ENCODE measurements around the gene RNF166. TPM values are rescaled to one million over a fixed set of nuclear protein-coding genes. Genes with fewer than 3 reads are reported as not detected.

Gene RNF166, protein sequence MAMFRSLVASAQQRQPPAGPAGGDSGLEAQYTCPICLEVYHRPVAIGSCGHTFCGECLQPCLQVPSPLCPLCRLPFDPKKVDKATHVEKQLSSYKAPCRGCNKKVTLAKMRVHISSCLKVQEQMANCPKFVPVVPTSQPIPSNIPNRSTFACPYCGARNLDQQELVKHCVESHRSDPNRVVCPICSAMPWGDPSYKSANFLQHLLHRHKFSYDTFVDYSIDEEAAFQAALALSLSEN
- total RNA-seq: 10 to 100 TPM; 11.6 to 30.3 TPM

DNA sequence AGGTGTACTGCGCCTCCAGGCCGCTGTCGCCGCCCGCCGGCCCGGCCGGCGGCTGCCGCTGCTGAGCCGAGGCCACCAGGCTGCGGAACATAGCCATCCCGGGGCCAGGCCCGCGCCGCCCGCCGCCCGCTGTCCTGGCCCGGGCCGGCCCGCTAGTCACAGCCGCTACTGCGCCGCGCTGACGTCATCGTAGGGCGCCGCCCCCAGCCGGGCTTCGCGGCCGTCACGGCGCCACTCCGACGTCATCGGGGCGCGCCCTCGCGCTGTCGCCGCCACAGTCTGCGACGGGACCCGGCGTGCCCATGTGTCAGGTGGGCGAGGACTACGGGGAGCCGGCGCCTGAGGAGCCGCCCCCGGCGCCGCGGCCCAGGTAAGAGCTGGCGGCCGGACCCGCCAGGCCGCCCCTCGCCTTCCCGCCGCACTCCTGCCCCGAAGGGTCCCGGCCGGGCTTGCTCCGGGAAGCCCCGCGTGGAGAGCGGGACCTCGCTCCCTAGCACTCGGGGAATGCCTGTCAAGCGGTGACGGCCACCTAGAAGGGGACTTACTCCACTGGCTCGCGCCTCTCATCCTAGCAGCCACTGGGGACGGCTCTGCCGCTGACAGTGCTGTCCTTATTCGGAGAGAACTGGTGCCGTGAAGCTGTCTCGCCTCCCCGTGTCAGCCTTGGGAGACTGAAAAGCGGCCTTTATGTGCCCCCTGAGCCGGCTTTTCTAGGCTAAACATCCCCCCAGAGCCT, at the start of gene RNF166, which contains the start of gene CTU2:
Gene RNF166 (minus strand): TSS at position 180 of the 736 bp plus-strand sequence. CDS start 83 bp downstream, at position 97.
Gene CTU2 (plus strand): TSS at position 275 of the 736 bp plus-strand sequence. CDS start 28 bp downstream, at position 303.
- Histone ChIP-seq H3K27ac (peak within 1 kb of the TSS; percentile 71 to 77), H3K9me3 (no peaks in the 10 kb centered on the region), H3K27me3 (replicated peaks; ENCODE audit: insufficient read depth) (no peaks in the 10 kb centered on the region), H3K4me1 (replicated peaks) (peaks cover 2% of the 10 kb centered on the region), H3K4me3 (peak within 1 kb of the TSS; percentile 84 to 88), H3K36me3 (no peaks in the 10 kb centered on the region)
- TF ChIP-seq, protein P1, sequence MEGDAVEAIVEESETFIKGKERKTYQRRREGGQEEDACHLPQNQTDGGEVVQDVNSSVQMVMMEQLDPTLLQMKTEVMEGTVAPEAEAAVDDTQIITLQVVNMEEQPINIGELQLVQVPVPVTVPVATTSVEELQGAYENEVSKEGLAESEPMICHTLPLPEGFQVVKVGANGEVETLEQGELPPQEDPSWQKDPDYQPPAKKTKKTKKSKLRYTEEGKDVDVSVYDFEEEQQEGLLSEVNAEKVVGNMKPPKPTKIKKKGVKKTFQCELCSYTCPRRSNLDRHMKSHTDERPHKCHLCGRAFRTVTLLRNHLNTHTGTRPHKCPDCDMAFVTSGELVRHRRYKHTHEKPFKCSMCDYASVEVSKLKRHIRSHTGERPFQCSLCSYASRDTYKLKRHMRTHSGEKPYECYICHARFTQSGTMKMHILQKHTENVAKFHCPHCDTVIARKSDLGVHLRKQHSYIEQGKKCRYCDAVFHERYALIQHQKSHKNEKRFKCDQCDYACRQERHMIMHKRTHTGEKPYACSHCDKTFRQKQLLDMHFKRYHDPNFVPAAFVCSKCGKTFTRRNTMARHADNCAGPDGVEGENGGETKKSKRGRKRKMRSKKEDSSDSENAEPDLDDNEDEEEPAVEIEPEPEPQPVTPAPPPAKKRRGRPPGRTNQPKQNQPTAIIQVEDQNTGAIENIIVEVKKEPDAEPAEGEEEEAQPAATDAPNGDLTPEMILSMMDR (IDR thresholded peaks at IDR 0.05): peak in 2 of 4 experiments; percentile 24 to 39
- TF ChIP-seq POLR2A (IDR thresholded peaks at IDR 0.05): peak; percentile 69
- TF ChIP-seq POLR2AphosphoS5 (IDR thresholded peaks at IDR 0.05): peak; percentile 87
- intact Hi-C loops (cut with DNase I): no loop called here
- under 1% methylated on average over 47 of the region's 86 CpGs for WGBS
- peak; percentile 86 for DNase-seq (ENCODE audit: low spot score)

DNA sequence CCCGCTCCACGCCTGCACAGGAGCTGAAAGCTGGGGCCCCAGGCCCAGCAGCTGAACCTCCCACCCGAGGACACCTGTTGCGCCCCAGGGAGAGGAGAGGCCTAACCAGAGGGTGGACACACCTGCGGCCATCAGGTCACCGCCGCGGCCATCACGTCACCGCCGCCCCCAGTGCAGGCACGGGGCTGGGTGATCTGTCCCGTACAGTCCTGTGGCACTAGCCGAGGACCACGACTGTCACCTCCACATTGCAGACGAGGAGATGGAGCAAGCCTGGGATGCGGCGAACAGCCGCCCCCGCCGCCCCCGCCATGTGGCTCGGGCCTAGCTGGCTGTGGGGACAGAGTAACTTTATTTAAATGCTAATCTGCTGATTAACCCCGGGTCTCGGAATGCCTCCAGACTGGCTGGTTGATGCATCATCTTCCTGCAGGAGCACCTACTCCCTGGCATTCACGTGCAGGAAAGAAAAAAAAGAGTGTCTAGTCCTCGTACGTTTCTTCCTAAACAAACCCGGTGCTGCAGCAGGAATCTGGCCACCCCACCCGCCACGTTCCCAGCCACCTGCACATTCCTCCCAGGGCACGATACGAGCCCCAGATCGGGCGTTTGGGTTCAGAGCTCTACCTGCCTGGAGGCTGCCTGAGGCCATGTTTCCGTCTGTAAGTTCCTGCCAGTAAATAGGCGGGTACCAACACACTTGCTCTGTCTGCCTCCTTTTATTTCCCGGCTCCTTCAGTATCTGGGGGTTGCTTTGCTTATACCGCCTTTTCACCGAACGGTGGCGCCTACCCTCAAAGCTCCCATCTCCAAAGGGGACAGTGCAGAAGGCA, 48.9 kb upstream of the RNF166 start:
- 67% methylated on average over 36 of the region's 42 CpGs for WGBS
- Histone ChIP-seq H3K4me3 (no peak overlapping the region), H3K36me3 (no peaks in the 10 kb centered on the region), H3K9me3 (no peaks in the 10 kb centered on the region), H3K4me1 (replicated peaks) (peaks cover 23% of the 10 kb centered on the region), H3K27me3 (replicated peaks; ENCODE audit: insufficient read depth) (no peaks in the 10 kb centered on the region), H3K27ac (peak overlapping the region in 1 of 2 donors; percentile 36)
- intact Hi-C loops (cut with DNase I): no loop called here
- peak; percentile 42 for DNase-seq (ENCODE audit: low spot score)
- TF ChIP-seq POLR2A (IDR thresholded peaks at IDR 0.05) (no peak), POLR2AphosphoS5 (IDR thresholded peaks at IDR 0.05) (no peak)
- TF ChIP-seq, protein P1 (IDR thresholded peaks at IDR 0.05): peak in 1 of 4 experiments; percentile 41

DNA sequence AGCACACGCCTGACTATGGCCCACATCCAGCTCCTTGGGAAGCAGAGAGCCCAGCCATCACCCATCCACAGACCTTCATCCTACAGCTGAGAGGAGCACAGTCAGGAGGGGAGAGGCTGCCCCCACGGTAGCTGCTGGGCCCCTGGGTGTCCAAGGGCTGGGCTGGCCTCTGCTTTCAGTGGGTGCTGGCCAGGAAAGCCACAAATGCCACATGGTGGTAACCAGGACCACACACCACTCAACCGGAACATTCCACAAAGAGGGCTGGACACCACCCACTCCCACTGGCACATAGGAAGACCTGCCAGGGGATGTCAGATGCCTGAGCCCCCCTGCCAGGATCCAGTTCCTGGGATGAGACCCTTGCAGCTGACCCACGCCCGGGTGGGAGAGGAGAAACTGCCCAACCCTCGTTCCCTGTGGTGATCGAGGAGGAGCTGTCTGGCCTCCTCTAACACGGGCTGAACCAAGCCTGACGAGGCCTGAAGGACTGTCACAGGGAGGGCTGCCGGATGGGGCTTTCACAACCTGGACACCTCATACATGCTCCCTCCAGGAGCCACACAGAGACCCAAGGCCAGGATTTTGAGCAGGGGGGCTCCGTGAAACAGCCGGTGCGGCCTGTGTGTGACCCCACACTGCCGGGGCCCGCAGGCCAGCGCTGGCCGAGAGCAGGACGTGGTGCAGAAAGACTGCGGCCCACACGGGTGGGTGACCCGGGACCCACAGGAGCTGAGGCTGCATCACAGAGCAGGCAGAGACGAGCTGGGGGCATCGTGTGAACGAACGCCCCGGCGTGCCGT, 48.1 kb upstream of the RNF166 start:
- no peak for TF ChIP-seq POLR2A (IDR thresholded peaks at IDR 0.05)
- no peak for TF ChIP-seq POLR2AphosphoS5 (IDR thresholded peaks at IDR 0.05)
- TF ChIP-seq, protein P1 (IDR thresholded peaks at IDR 0.05): no peak
- intact Hi-C loops (cut with DNase I): no loop called here
- H3K36me3 ChIP-seq: no peaks in the 10 kb centered on the region
- DNase-seq (ENCODE audit: low spot score): no peak
- H3K4me3 ChIP-seq: no peak overlapping the region
- H3K4me1 ChIP-seq (replicated peaks): peaks cover 15% of the 10 kb centered on the region
- H3K27me3 ChIP-seq (replicated peaks; ENCODE audit: insufficient read depth): no peaks in the 10 kb centered on the region
- H3K9me3 ChIP-seq: no peaks in the 10 kb centered on the region
- 85% methylated on average over 25 of the region's 28 CpGs for WGBS
- H3K27ac ChIP-seq: no peak overlapping the region

DNA sequence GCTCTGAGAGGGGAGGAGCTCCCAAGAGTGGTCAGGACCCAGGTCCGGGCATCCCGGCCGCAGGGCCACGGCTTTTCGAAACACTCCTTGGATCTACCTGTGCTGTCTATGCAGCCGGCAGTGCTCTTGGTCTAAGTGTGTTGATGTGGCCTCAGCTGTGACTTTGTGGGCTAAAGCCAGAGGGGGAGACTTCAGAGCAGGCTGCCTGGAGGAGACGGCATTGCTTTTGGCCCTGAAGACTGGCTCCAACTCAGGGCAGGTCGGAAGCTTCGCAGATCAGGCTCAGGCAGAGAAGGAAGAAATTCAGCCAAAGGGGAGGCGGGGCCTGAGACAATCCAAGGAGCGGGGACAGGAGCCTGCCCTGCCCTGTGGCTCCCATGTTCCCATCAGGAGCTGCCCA, 47.4 kb upstream of the RNF166 start:
- Histone ChIP-seq H3K4me1 (replicated peaks) (peaks cover 11% of the 10 kb centered on the region), H3K27ac (no peak overlapping the region), H3K4me3 (no peak overlapping the region), H3K27me3 (replicated peaks; ENCODE audit: insufficient read depth) (no peaks in the 10 kb centered on the region), H3K36me3 (no peaks in the 10 kb centered on the region), H3K9me3 (no peaks in the 10 kb centered on the region)
- 80% methylated on average over 11 of the region's 11 CpGs for WGBS
- no peak for DNase-seq (ENCODE audit: low spot score)
- TF ChIP-seq, protein P1 (IDR thresholded peaks at IDR 0.05): no peak
- no peak for TF ChIP-seq POLR2A (IDR thresholded peaks at IDR 0.05)
- TF ChIP-seq POLR2AphosphoS5 (IDR thresholded peaks at IDR 0.05): no peak
- intact Hi-C loops (cut with DNase I): no loop called here

All from prostate gland (tissue), 2 donors.